NB4 (cell line): Measurements from ENCODE around the gene GMPR.

Source experiments
- CTCF ChIP-seq: IDR thresholded peaks from one replicate; pipeline ENCODE4 v1.5.1; 2012; ENCODE audit warnings: low read depth, low read length
- POLR2A ChIP-seq: IDR thresholded peaks from 2 replicates; pipeline ENCODE4 v1.6.1; 2011; ENCODE audit warnings: mild to moderate bottlenecking; ENCODE audit not compliant: insufficient read length; ENCODE audit errors: extremely low read depth

GRCh38 chr6:16248271-16248853 lies 10.0 kb downstream of the GMPR start:
- no peak for TF ChIP-seq CTCF
- no peak for TF ChIP-seq POLR2A
